ENCODE results near the gene RAB3B.

GRCh38 chr1:52032124-52032784, 41.8 kb upstream of the RAB3B start:
- TF ChIP-seq CTCF (IDR thresholded peaks at IDR 0.05; ENCODE audit: low read length) (no peak), EZH2 (IDR thresholded peaks at IDR 0.05; ENCODE audit: borderline replicate concordance, low read length) (no peak)
